Uterus (tissue), 4 donors: ENCODE measurements around the gene THEM4. TPM values are rescaled to one million over a fixed set of nuclear protein-coding genes. Genes with fewer than 3 reads are reported as not detected.

Source experiments
- DNase-seq, 2 donors: peaks; one replicate each; pipeline ENCODE4 v3.0.0-alpha.2; 2019 to 2020
- H3K27ac ChIP-seq, 2 donors: fragments of 200-600 bp; sonication (generic); 1 replicate in 1 of 2; 2 replicates in 1 of 2; pipeline ENCODE4 v1.5.1; 2016 to 2018
- H3K27me3 ChIP-seq, 2 donors: fragments of 200-600 bp; sonication (generic); one replicate each; pipeline ENCODE4 v1.5.1; 2018 to 2019; ENCODE audit warnings: control low read depth in 1 of 2
- H3K36me3 ChIP-seq, 2 donors: fragments of 200-600 bp; sonication (generic); one replicate each; pipeline ENCODE4 v1.5.1; 2019; ENCODE audit warnings: control low read depth in 1 of 2
- H3K4me1 ChIP-seq, 2 donors: fragments of 200-600 bp; sonication (generic); one replicate each; pipeline ENCODE4 v1.5.1; 2018 to 2019; ENCODE audit warnings: control low read depth in 1 of 2
- H3K4me3 ChIP-seq, 2 donors: fragments of 200-600 bp; sonication (generic); 1 replicate in 1 of 2; 2 replicates in 1 of 2; pipeline ENCODE4 v1.5.1; 2018 to 2019; ENCODE audit warnings: mild to moderate bottlenecking in 1 of 2
- H3K9me3 ChIP-seq, 2 donors: fragments of 200-600 bp; sonication (generic); one replicate each; pipeline ENCODE4 v1.5.1; 2019; ENCODE audit warnings: control low read depth in 1 of 2
- POLR2A ChIP-seq, 2 donors: fragments of 450-650 bp; IDR thresholded peaks; one replicate each; pipeline ENCODE4 v1.6.1; 2016; ENCODE audit warnings: antibody characterized with exemption in 2 of 2, mild to moderate bottlenecking in 1 of 2, moderate library complexity in 1 of 2
- intact Hi-C: fragments of 100-400 bp; cut with DNase I; formaldehyde crosslinking; loops from one replicate; pipeline ENCODE4 v1.15.1; 2023; ENCODE audit warnings: low total_unique reads
- total RNA-seq, 4 donors: library from RNA; depleted of rRNA in 3 of 4; stranded (reverse); fragments of >200 nt in 3 of 4; gene quantifications; one replicate each; pipeline versions ENCODE4 v1.1.0 to v1.2.4, GENCODE V29; 2014 to 2023
- TF ChIP-seq, protein P1 (sequence below), 4 experiments: fragments of 200-600 bp in 2 of 4; fragments of 450-650 bp in 2 of 4; sonication (generic) in 2 of 4; IDR thresholded peaks; one replicate each; pipeline ENCODE4 v1.5.1; 2016 to 2019; ENCODE audit warnings: antibody characterized with exemption in 4 of 4, mild to moderate bottlenecking in 2 of 4, moderate library complexity in 1 of 4
- donor health status: DM: yes; HTN: yes; CAD: no.

The THEM4 gene
- total RNA-seq, 4 donors from 2014 or later, result 11.5 to 56.4 (median 18.3) TPM

DNA sequence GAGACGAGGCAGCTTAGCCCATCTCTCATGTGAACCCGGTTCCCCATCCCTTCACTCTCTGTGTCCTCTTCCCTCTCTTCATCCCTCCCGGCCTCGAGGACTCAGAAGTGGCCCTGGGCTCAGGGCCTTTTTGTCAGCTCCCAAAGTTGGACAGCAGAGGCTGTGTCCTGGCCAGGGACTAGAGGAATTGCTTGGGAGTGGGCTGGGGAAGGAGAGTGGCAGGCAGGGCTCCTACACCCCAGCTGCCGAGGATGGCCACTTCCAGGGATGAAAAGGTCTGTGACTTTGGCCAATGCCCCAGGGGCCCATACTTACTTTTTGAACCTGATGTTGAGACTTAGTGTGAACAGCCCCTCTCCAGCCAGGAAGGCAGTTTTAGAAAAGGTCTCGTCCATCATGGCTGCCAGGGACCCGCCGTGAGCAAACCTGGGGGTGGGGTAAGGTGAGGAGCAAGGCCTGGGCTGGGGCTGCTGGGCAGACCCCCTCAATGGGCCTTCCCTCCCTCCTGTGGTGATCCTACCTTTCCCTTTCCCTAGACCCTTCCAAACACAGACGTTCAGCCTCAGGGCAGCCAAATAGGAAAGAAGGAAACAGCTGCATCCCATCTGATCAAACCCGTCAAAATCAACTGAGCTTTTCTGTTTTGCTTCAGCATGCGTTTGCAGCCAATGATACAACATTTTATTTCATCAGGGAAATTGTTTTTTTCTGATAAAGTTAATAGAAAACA, 61.3 kb downstream of the THEM4 start:
- Histone ChIP-seq H3K36me3 (no peaks in the 10 kb centered on the region), H3K9me3 (no peaks in the 10 kb centered on the region), H3K4me1 (no peaks in the 10 kb centered on the region), H3K4me3 (no peak overlapping the region), H3K27ac (no peak overlapping the region), H3K27me3 (no peaks in the 10 kb centered on the region)
- TF ChIP-seq, protein P1, sequence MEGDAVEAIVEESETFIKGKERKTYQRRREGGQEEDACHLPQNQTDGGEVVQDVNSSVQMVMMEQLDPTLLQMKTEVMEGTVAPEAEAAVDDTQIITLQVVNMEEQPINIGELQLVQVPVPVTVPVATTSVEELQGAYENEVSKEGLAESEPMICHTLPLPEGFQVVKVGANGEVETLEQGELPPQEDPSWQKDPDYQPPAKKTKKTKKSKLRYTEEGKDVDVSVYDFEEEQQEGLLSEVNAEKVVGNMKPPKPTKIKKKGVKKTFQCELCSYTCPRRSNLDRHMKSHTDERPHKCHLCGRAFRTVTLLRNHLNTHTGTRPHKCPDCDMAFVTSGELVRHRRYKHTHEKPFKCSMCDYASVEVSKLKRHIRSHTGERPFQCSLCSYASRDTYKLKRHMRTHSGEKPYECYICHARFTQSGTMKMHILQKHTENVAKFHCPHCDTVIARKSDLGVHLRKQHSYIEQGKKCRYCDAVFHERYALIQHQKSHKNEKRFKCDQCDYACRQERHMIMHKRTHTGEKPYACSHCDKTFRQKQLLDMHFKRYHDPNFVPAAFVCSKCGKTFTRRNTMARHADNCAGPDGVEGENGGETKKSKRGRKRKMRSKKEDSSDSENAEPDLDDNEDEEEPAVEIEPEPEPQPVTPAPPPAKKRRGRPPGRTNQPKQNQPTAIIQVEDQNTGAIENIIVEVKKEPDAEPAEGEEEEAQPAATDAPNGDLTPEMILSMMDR (IDR thresholded peaks at IDR 0.05), result no peak
- no peak for TF ChIP-seq POLR2A (IDR thresholded peaks at IDR 0.05)
- intact Hi-C loops, result no loop called here
- DNase-seq, result no peak

DNA sequence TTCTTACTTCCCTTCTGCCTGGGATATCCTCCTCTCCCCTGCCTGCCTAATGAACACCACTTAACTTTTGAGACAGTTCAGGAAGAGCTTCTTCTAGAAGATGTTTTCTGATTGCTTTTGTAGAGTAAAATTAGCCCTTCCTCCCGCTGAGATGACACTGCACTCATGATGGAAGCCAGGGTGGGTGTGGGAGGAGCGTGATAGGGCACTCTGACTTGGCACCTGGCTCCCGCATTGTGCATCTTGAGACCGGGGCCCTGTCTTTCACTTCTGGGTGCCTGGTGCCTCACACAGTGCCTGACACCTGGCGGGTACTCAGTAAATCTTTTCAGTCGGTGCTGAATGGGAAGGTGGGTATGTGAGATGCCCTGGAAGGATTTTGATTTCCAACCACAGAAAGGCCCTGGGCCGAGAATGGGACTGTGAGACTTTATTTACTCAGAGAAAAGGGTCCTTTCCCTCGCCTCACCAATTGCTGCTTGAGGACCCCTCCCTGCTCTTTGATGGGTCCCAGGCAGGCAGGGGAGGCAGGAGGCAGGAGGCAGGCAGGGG, 62.5 kb downstream of the THEM4 start:
- no peak overlapping the region for H3K4me3 ChIP-seq
- no peaks in the 10 kb centered on the region for H3K4me1 ChIP-seq
- TF ChIP-seq, protein P1 (IDR thresholded peaks at IDR 0.05), result no peak
- TF ChIP-seq POLR2A (IDR thresholded peaks at IDR 0.05), result no peak
- no peaks in the 10 kb centered on the region for H3K27me3 ChIP-seq
- intact Hi-C loops, result no loop called here
- no peak overlapping the region for H3K27ac ChIP-seq
- no peak for DNase-seq
- no peaks in the 10 kb centered on the region for H3K36me3 ChIP-seq
- H3K9me3 ChIP-seq, result no peaks in the 10 kb centered on the region

DNA sequence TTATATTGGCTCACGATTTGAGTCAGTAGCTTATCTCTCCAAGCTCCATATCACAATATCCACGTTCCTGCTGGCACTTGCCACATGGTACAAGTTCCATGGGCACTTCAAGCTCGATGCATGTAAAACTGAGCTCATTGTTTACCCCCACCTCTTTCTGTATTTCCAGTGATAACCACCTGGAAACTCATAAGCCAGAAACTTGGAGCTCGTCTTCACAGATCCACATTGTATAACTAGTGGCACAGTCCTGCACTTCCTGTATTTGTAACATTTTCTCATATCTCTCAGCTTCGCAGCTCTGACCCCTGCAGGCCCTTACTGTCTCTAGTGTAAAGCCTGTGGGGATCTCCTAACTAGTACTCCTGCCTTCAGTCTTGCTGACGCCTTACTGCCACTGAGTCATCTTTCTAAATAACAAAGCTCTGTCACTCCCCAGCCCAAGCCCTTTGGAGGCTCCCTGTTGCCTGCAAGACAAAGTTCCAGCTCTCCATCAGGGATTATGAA, 63.2 kb downstream of the THEM4 start:
- no peaks in the 10 kb centered on the region for H3K27me3 ChIP-seq
- no peak overlapping the region for H3K4me3 ChIP-seq
- no peak overlapping the region for H3K27ac ChIP-seq
- no peak for TF ChIP-seq POLR2A (IDR thresholded peaks at IDR 0.05)
- TF ChIP-seq, protein P1 (IDR thresholded peaks at IDR 0.05), result no peak
- H3K9me3 ChIP-seq, result no peaks in the 10 kb centered on the region
- no peaks in the 10 kb centered on the region for H3K36me3 ChIP-seq
- DNase-seq, result no peak
- intact Hi-C loops, result no loop called here
- no peaks in the 10 kb centered on the region for H3K4me1 ChIP-seq

DNA sequence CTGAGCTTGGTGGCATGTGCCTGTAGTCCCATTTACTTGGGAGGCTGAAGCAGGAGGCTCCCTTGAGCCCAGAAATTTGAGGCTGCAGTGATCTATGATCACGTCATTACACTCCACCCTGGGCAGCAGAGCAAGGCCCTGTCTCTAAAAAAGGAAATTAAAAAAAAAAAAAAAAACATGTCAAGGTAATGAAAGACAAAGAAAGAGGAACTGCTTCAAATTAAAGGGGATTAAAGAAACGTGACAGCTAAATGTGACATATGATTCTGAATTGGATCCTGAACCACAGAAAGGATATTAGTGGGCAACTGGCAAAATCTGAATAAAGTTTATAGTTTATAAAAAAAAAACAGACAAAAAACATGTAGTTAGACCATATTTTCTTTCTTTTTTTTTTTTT, 65.9 kb downstream of the THEM4 start:
- Histone ChIP-seq H3K27ac (no peak overlapping the region), H3K4me1 (peaks cover 0 to 7% of the 10 kb centered on the region in 2 donors), H3K36me3 (no peaks in the 10 kb centered on the region), H3K4me3 (no peak overlapping the region), H3K9me3 (no peaks in the 10 kb centered on the region), H3K27me3 (peaks cover 6 to 14% of the 10 kb centered on the region in 2 donors)
- TF ChIP-seq POLR2A (IDR thresholded peaks at IDR 0.05), result no peak
- no peak for DNase-seq
- intact Hi-C loops, result no loop called here

DNA sequence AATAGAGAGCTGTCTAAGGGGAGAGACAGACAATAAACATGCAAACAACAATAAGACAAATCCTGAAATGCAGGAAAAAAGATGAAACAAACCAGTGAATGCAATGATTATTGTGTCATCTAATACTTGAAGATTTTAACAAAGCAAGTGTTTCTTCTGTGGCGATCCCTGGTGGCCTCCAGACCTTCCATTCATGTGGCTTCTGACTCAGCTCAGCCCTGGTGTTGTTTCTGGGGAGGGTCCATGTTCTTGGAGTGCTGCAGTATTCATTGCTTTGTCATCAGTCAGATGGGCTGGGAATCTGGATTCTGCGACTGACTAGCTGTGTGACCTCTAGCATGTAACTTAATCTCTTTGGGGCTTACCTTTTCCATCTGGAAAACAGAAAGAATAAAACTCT, 68.2 kb downstream of the THEM4 start:
- Histone ChIP-seq H3K36me3 (no peaks in the 10 kb centered on the region), H3K4me3 (no peak overlapping the region), H3K27me3 (peaks cover 11 to 17% of the 10 kb centered on the region in 2 donors), H3K9me3 (no peaks in the 10 kb centered on the region), H3K27ac (no peak overlapping the region), H3K4me1 (peaks cover 0 to 7% of the 10 kb centered on the region in 2 donors)
- no peak for TF ChIP-seq POLR2A (IDR thresholded peaks at IDR 0.05)
- TF ChIP-seq, protein P1 (IDR thresholded peaks at IDR 0.05), result no peak
- intact Hi-C loops, result no loop called here
- no peak for DNase-seq
